ENCODE results near the gene CEP164. TPM values are rescaled to one million over a fixed set of nuclear protein-coding genes. Genes with fewer than 3 reads are reported as not detected.

CEP164 gene
- total RNA-seq, 1 experiment from 2014 or later, result 33.9 TPM

DNA sequence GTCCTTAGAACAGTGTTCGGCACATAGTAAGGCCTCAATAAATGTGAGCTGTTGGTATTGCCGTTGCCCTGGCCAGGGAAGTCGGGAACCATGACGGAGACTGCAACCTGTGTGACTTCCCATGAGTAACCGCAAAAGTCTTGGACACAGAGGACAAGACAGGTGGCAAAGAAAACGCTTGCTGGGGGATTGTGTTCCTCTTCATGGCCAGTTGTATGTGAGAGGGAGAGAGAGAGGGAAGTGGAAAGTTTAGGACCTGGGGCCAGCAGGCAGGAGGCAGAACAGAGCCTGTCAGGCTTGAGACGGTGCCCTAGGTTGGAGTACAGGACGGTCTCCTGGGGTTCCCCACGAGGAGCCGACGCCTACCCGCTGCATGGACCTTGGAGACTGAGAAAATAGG lies 90.2 kb downstream of the CEP164 start:
- H3K9me2 ChIP-seq (ENCODE audit: insufficient read depth), result no peaks in the 10 kb centered on the region
- no peak for TF ChIP-seq EZH2 (IDR thresholded peaks at IDR 0.05; ENCODE audit: low read depth)
- TF ChIP-seq, protein P1, sequence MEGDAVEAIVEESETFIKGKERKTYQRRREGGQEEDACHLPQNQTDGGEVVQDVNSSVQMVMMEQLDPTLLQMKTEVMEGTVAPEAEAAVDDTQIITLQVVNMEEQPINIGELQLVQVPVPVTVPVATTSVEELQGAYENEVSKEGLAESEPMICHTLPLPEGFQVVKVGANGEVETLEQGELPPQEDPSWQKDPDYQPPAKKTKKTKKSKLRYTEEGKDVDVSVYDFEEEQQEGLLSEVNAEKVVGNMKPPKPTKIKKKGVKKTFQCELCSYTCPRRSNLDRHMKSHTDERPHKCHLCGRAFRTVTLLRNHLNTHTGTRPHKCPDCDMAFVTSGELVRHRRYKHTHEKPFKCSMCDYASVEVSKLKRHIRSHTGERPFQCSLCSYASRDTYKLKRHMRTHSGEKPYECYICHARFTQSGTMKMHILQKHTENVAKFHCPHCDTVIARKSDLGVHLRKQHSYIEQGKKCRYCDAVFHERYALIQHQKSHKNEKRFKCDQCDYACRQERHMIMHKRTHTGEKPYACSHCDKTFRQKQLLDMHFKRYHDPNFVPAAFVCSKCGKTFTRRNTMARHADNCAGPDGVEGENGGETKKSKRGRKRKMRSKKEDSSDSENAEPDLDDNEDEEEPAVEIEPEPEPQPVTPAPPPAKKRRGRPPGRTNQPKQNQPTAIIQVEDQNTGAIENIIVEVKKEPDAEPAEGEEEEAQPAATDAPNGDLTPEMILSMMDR (conservative IDR thresholded peaks at IDR 0.05), result no peak
- H3F3A ChIP-seq (ENCODE audit: insufficient read depth, low read depth), result no peaks in the 10 kb centered on the region
- no TSS peak for BruUV-seq (replicated peaks)
- ChIA-PET CTCF (no interaction called here), POLR2A (ENCODE audit: unreplicated experiment) (no interaction called here)
- H4K20me1 ChIP-seq (ENCODE audit: insufficient read depth), result no peaks in the 10 kb centered on the region
- intact Hi-C loops (cut with micrococcal nuclease; ENCODE audit: unreplicated experiment), result no loop called here
- no peak overlapping the region for H3K27ac ChIP-seq
- no peak for DNase-seq
- H3K9me3 ChIP-seq (ENCODE audit: insufficient read depth, low read depth), result no peaks in the 10 kb centered on the region
- H3K4me1 ChIP-seq (replicated peaks; ENCODE audit: insufficient read depth), result no peaks in the 10 kb centered on the region
- no peak overlapping the region for H3K4me3 ChIP-seq
- H3K4me2 ChIP-seq, result no peak overlapping the region
- no peaks in the 10 kb centered on the region for H3K36me3 ChIP-seq (ENCODE audit: low read depth)
- H3K27me3 ChIP-seq (ENCODE audit: insufficient read depth, low read depth), result peaks cover 65% of the 10 kb centered on the region
- no peaks in the 10 kb centered on the region for H3K79me2 ChIP-seq (ENCODE audit: low read depth)
- no peak overlapping the region for H2AFZ ChIP-seq

DNA sequence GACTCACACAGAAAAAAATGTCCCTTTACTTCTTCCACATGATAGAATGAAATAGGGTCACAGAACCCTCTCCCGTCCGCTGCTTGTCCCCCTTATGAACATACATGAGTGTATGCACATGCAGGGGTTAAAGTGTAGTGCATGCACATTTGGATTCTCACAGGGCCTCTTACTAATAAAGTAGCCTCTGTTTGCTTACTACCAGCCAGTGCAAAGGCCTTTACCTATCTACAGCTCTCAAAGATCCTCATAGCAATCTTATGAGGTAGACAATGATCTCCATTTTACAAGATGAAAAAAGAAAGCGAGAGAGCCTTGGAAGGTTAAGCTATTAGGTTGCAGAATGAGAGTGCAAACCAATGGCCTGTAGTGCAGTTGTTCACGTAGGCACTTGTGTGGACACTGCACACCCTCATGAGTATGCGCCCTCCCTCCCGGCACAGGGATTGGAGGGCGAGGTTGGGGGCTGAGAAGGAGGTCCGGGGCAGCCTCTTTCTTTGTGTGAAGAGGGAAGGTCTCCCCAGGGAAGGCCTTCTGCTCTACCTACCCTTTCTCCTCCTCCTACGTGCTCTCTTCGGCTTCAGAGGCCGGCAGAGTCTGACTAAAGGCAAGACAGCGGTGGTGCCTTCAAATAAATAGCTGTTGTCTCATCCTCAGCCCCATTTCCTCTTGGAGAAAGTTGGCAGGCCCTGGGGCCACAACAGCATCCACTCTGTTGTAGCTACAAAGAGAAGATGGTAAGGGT lies 91.3 kb downstream of the CEP164 start:
- no peak for DNase-seq
- no peaks in the 10 kb centered on the region for H3K4me1 ChIP-seq (replicated peaks; ENCODE audit: insufficient read depth)
- BruUV-seq (replicated peaks), result no TSS peak
- no peaks in the 10 kb centered on the region for H3K9me3 ChIP-seq (ENCODE audit: insufficient read depth, low read depth)
- H3K79me2 ChIP-seq (ENCODE audit: low read depth), result no peaks in the 10 kb centered on the region
- no peaks in the 10 kb centered on the region for H3F3A ChIP-seq (ENCODE audit: insufficient read depth, low read depth)
- CTCF ChIA-PET, result no interaction called here
- H3K27me3 ChIP-seq (ENCODE audit: insufficient read depth, low read depth), result peaks cover 75% of the 10 kb centered on the region
- no peak for TF ChIP-seq EZH2 (IDR thresholded peaks at IDR 0.05; ENCODE audit: low read depth)
- TF ChIP-seq, protein P1 (conservative IDR thresholded peaks at IDR 0.05), result no peak
- POLR2A ChIA-PET (ENCODE audit: unreplicated experiment), result interaction anchor here (0.9 kb wide), 1 partner anchor 408 kb away, joined by 3 read pairs; no protein-coding TSS in a partner anchor
- H4K20me1 ChIP-seq (ENCODE audit: insufficient read depth), result no peaks in the 10 kb centered on the region
- H3K4me2 ChIP-seq, result no peak overlapping the region
- H3K4me3 ChIP-seq, result no peak overlapping the region
- no peak overlapping the region for H2AFZ ChIP-seq
- H3K36me3 ChIP-seq (ENCODE audit: low read depth), result no peaks in the 10 kb centered on the region
- no peak overlapping the region for H3K27ac ChIP-seq
- no peaks in the 10 kb centered on the region for H3K9me2 ChIP-seq (ENCODE audit: insufficient read depth)
- intact Hi-C loops (cut with micrococcal nuclease; ENCODE audit: unreplicated experiment), result no loop called here

DNA sequence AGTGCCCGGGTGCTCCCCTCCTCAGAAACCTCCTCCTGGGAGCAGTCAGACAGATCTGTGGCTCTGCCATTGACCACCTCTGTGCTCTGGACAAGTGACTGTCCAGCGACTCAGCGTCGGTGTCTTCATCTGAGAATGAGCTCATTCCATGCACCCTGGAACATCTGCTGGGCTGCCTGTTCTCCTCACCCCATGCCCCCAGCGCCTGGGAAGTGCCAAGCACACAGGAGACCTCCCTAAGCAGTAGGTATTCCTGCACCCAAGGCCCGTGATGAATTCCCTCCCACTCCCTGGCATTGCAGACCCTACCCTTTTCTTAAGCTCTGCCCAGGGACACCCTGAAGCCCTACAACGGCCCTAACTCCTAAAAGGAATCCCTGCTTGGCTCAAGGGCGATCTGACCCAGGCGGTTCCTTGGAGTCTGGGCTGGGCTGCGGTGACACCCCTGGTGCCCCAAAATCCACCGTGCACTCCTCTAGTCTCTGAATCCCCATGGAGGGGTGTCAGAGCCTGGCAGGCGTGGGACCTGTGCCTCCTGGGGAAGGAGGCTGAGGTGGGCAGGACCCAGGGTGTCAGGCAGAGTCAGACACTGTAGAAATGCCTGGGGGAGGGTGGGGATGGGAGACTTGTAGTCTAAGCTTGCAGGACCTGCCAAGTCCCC lies 92.0 kb downstream of the CEP164 start:
- no peak overlapping the region for H3K27ac ChIP-seq
- CTCF ChIA-PET, result no interaction called here
- intact Hi-C loops (cut with micrococcal nuclease; ENCODE audit: unreplicated experiment), result loop anchor here (10.0 kb wide), 1 partner anchor 525 kb away; no protein-coding TSS in a partner anchor
- no peak overlapping the region for H3K4me2 ChIP-seq
- no peaks in the 10 kb centered on the region for H3K9me2 ChIP-seq (ENCODE audit: insufficient read depth)
- H3K36me3 ChIP-seq (ENCODE audit: low read depth), result no peaks in the 10 kb centered on the region
- POLR2A ChIA-PET (ENCODE audit: unreplicated experiment), result interaction anchor here (0.9 kb wide), 1 partner anchor 407 kb away, joined by 3 read pairs; no protein-coding TSS in a partner anchor
- H3K79me2 ChIP-seq (ENCODE audit: low read depth), result no peaks in the 10 kb centered on the region
- TF ChIP-seq EZH2 (IDR thresholded peaks at IDR 0.05; ENCODE audit: low read depth), result no peak
- TF ChIP-seq, protein P1 (conservative IDR thresholded peaks at IDR 0.05), result no peak
- H3K27me3 ChIP-seq (ENCODE audit: insufficient read depth, low read depth), result peaks cover 82% of the 10 kb centered on the region
- H3K4me3 ChIP-seq, result no peak overlapping the region
- H3F3A ChIP-seq (ENCODE audit: insufficient read depth, low read depth), result no peaks in the 10 kb centered on the region
- no peaks in the 10 kb centered on the region for H3K9me3 ChIP-seq (ENCODE audit: insufficient read depth, low read depth)
- no peak for DNase-seq
- H3K4me1 ChIP-seq (replicated peaks; ENCODE audit: insufficient read depth), result no peaks in the 10 kb centered on the region
- no TSS peak for BruUV-seq (replicated peaks)
- no peak overlapping the region for H2AFZ ChIP-seq
- no peaks in the 10 kb centered on the region for H4K20me1 ChIP-seq (ENCODE audit: insufficient read depth)
